Hindlimb muscle (tissue), 1 donor: ENCODE data around the gene PUM2. TPM values are rescaled to one million over a fixed set of nuclear protein-coding genes. Genes with fewer than 3 reads are reported as not detected.
"Not testable (repeated sequence)": the region's sequence is repeated elsewhere in the genome, so short reads cannot be mapped to it uniquely, and the experiment has no call there.

ENCODE experiments used
- DNase-seq: peaks from one replicate; pipeline ENCODE4 v3.0.0-alpha.2; 2013
- polyA plus RNA-seq: library from polyadenylated mRNA; unstranded; fragments of 120-200 nt; gene quantifications from one replicate; pipeline ENCODE4 v1.2.1, GENCODE V29; 2013; ENCODE audit not compliant: insufficient read length

Gene PUM2
- polyA plus RNA-seq, 1 donor, result 59.7 TPM

- no peak for DNase-seq
Observed at GRCh38 chr2:20368706-20369105, 18.1 kb upstream of the PUM2 start.

- DNase-seq, result not testable (repeated sequence)
Observed at GRCh38 chr2:20367929-20368328, 17.3 kb upstream of the PUM2 start.

GRCh38 chr2:20366672-20367116, 16.1 kb upstream of the PUM2 start:
- no peak for DNase-seq

GRCh38 chr2:20365249-20365817, 14.7 kb upstream of the PUM2 start:
- DNase-seq, result no peak

- DNase-seq, result no peak
Observed at GRCh38 chr2:20363578-20363977, 12.9 kb upstream of the PUM2 start.

- no peak for DNase-seq
Observed at GRCh38 chr2:20362701-20363435, 12.2 kb upstream of the PUM2 start.

- no peak for DNase-seq
Observed at GRCh38 chr2:20361893-20362292, 11.2 kb upstream of the PUM2 start.

GRCh38 chr2:20359096-20359495, 8.5 kb upstream of the PUM2 start:
- no peak for DNase-seq

GRCh38 chr2:20357638-20358389, 7.2 kb upstream of the PUM2 start:
- DNase-seq, result no peak

- no peak for DNase-seq
Observed at GRCh38 chr2:20356042-20356441, 5.4 kb upstream of the PUM2 start.

- no peak for DNase-seq
Observed at GRCh38 chr2:20355131-20355530, 4.5 kb upstream of the PUM2 start.

- DNase-seq, result no peak
Observed at GRCh38 chr2:20353241-20353992, 2.8 kb upstream of the PUM2 start.

- DNase-seq, result no peak
Observed at GRCh38 chr2:20352581-20353216, 2.1 kb upstream of the PUM2 start.

GRCh38 chr2:20352230-20352578, 1.6 kb upstream of the PUM2 start:
- no peak for DNase-seq

- no peak for DNase-seq
Observed at GRCh38 chr2:20351555-20352229, 1.0 kb upstream of the PUM2 start.

- DNase-seq, result peak; percentile 75
Observed at GRCh38 chr2:20350041-20350712, 467 bp downstream of the PUM2 start.

GRCh38 chr2:20349513-20349921, 1.1 kb downstream of the PUM2 start:
- DNase-seq, result no peak

GRCh38 chr2:20348542-20348941, 2.1 kb downstream of the PUM2 start:
- no peak for DNase-seq

- DNase-seq, result no peak
Observed at GRCh38 chr2:20346565-20347381, 3.9 kb downstream of the PUM2 start.

- DNase-seq, result no peak
Observed at GRCh38 chr2:20343128-20343527, 7.5 kb downstream of the PUM2 start.
